GM12878 (cell line): ENCODE measurements around the gene MT1B. TPM values are rescaled to one million over a fixed set of nuclear protein-coding genes. Genes with fewer than 3 reads are reported as not detected.

Source experiments
- ATAC-seq: fragments of 200-7000 bp; cut with Tn5 transposase; 3 replicates; pipeline ENCODE4 v1.9.1; 2020; ENCODE audit warnings: mild to moderate bottlenecking, moderate library complexity
- BruUV-seq: library from RNA; stranded (reverse); fragments of 400-500 nt; replicated peaks from 2 replicates; lab custom pipeline; 2021; lab: Mats Ljungman, UMichigan
- CTCF ChIA-PET: fragments of 300-600 bp; sonication (Branson Sonifier 250); formaldehyde crosslinking; extraction: SDS; loops from one replicate; lab custom pipeline; 2021; ENCODE audit warnings: inconsistent platforms; lab: Yijun Ruan, JAX
- POLR2A ChIA-PET: fragments of 350-600 bp; formaldehyde crosslinking; extraction: SDS; loops from one replicate; lab custom pipeline; 2021; ENCODE audit warnings: inconsistent platforms; lab: Charles Lee
- RAD21 ChIA-PET: fragments of 300-600 bp; sonication (Branson Sonifier 250); formaldehyde crosslinking; loops from one replicate; lab custom pipeline; 2023; ENCODE audit warnings: antibody characterized with exemption; ENCODE audit not compliant: unreplicated experiment; lab: Charles Lee
- SMC1A ChIA-PET: fragments of 300-600 bp; sonication (Branson Sonifier 250); formaldehyde crosslinking; loops from one replicate; lab custom pipeline; 2023; ENCODE audit not compliant: unreplicated experiment, uncharacterized antibody; lab: Charles Lee
- DNase-seq: peaks from one replicate; pipeline ENCODE4 v3.0.0-alpha.2; 2011; ENCODE audit warnings: low read depth, low spot score
- FAIRE-seq: peaks from 3 replicates; lab custom pipeline; 2011; peaks lifted over from hg19 to GRCh38; lab: Jason Lieb, UNC
- H2AFZ ChIP-seq: 2 replicates; pipeline ENCODE4 v1.6.0; 2011; ENCODE audit warnings: low read depth, low read length, control low read depth; ENCODE audit not compliant: control insufficient read depth
- H3K27ac ChIP-seq: 2 replicates; pipeline ENCODE4 v1.5.1; 2011; ENCODE audit warnings: control low read depth; ENCODE audit not compliant: control insufficient read depth, insufficient read depth
- H3K27me3 ChIP-seq, 2 experiments: replicated peaks in 1 of 2; 2 replicates each; pipeline versions ENCODE4 v1.6.0 to v1.6.1; 2011; ENCODE audit warnings: low read length in 1 of 2; ENCODE audit not compliant: control insufficient read depth in 2 of 2, insufficient read depth in 2 of 2
- H3K36me3 ChIP-seq, 2 experiments: 2 replicates each; pipeline ENCODE4 v1.5.1; 2011; ENCODE audit warnings: low read length in 1 of 2; ENCODE audit not compliant: control insufficient read depth in 2 of 2, insufficient read depth in 2 of 2
- H3K4me1 ChIP-seq: 2 replicates; pipeline ENCODE4 v1.6.1; 2011; ENCODE audit warnings: mild to moderate bottlenecking, low read length, moderate library complexity, mixed read lengths; ENCODE audit not compliant: control insufficient read depth, insufficient read depth
- H3K4me2 ChIP-seq: 2 replicates; pipeline ENCODE4 v1.6.0; 2011; ENCODE audit warnings: control low read depth; ENCODE audit not compliant: control insufficient read depth, insufficient read depth
- H3K4me3 ChIP-seq: fragments of 200-600 bp; sonication (generic); 2 replicates; pipeline ENCODE4 v1.5.1; 2016
- H3K79me2 ChIP-seq: 2 replicates; pipeline ENCODE4 v1.6.0; 2011; ENCODE audit warnings: low read length; ENCODE audit not compliant: control insufficient read depth, insufficient read depth
- H3K9ac ChIP-seq: 2 replicates; pipeline ENCODE4 v1.8.0; 2011; ENCODE audit warnings: low read length, control low read depth, mixed read lengths; ENCODE audit not compliant: control insufficient read depth, insufficient read depth
- H3K9me3 ChIP-seq: replicated peaks from 3 replicates; pipeline ENCODE4 v1.5.1; 2011; ENCODE audit warnings: mild to moderate bottlenecking, low read length; ENCODE audit not compliant: control insufficient read depth, insufficient read depth
- H4K20me1 ChIP-seq: 2 replicates; pipeline ENCODE4 v1.6.0; 2011; ENCODE audit not compliant: control insufficient read depth, insufficient read depth
- CREM ChIP-seq: IDR thresholded peaks from 2 replicates; pipeline ENCODE4 v1.6.1; 2014; ENCODE audit warnings: antibody characterized with exemption, low read depth
- IRF4 ChIP-seq: IDR thresholded peaks from 2 replicates; pipeline ENCODE4 v1.6.1; 2011; ENCODE audit warnings: low read depth, low read length
- MTA2 ChIP-seq: fragments of 450-650 bp; IDR thresholded peaks from 2 replicates; pipeline ENCODE4 v1.6.1; 2016; ENCODE audit warnings: low read depth, mild to moderate bottlenecking, moderate library complexity
- NFYA ChIP-seq: IDR thresholded peaks from 2 replicates; pipeline ENCODE4 v1.6.1; 2011; ENCODE audit warnings: low read depth, mild to moderate bottlenecking, low read length, improper control_type of control experiment, borderline replicate concordance
- NR2C2 ChIP-seq: IDR thresholded peaks from 2 replicates; pipeline ENCODE4 v1.6.1; 2011; ENCODE audit warnings: borderline replicate concordance, low read depth; ENCODE audit not compliant: control insufficient read depth, insufficient read length
- RBBP5 ChIP-seq: fragments of 200-600 bp; sonication (generic); conservative IDR thresholded peaks from 2 replicates; pipeline ENCODE4 v1.6.1; 2016
- RELA ChIP-seq: fragments of 450-650 bp; IDR thresholded peaks from 2 replicates; pipeline ENCODE4 v1.8.0; 2014; ENCODE audit warnings: borderline replicate concordance; ENCODE audit not compliant: partially characterized antibody
- RUNX3 ChIP-seq: IDR thresholded peaks from 2 replicates; pipeline ENCODE4 v1.6.1; 2012; ENCODE audit warnings: low read length, inconsistent platforms
- WGBS: methylation state at CpG from one replicate; pipeline ENCODE4 v1.1.6; 2016; ENCODE audit warnings: low lambda C conversion rate; ENCODE audit not compliant: insufficient replicate concordance, insufficient coverage; ENCODE audit errors: missing lambda C conversion rate; 5-methylcytosine and 5-hydroxymethylcytosine counted together
- in situ Hi-C: fragments of 300-500 bp; cut with MboI; formaldehyde crosslinking; loops from 9 replicates; pipeline ENCODE4 v1.14.3; 2018; ENCODE audit warnings: mixed read lengths
- intact Hi-C: fragments of 100-400 bp; cut with micrococcal nuclease; formaldehyde crosslinking; loops from one replicate; pipeline ENCODE4 v1.14.2; 2022; ENCODE audit not compliant: unreplicated experiment
- polyA plus RNA-seq, 11 experiments: library from polyadenylated mRNA; depleted of rRNA in 4 of 11; unstranded in 6 of 11; stranded (reverse) in 5 of 11; fragments of >200 nt; fragmentation: Nextera tagmentation in 4 of 11; fragmentation: Illumina TruSeq in 1 of 11; extraction: Ambion mirVana in 4 of 11; extraction: Trizol in 1 of 11; gene quantifications; 1 replicate in 1 of 11; 2 replicates in 10 of 11; pipeline versions ENCODE4 v1.2.1 to v1.2.3, GENCODE V29; 2011 to 2016; ENCODE audit warnings: inconsistent platforms in 2 of 11, missing spikeins in 2 of 11, low read depth in 1 of 11
- total RNA-seq, 4 experiments: library from RNA; depleted of rRNA in 3 of 4; stranded (reverse); fragments of >200 nt in 3 of 4; fragmentation: Illumina TruSeq in 1 of 4; extraction: Trizol in 1 of 4; gene quantifications; 2 replicates each; pipeline versions ENCODE4 v1.2.1 to v1.2.3, GENCODE V29; 2013 to 2021
- TF ChIP-seq, protein P1 (sequence below): fragments of 150-350 bp; IDR thresholded peaks from 2 replicates; pipeline ENCODE4 v1.6.1; 2016; ENCODE audit warnings: low read depth, low read length

Gene MT1B
- total and polyA plus RNA-seq, 10 of the 15 experiments (the other 5 are each of a cell fraction or from before 2014, with no cell fraction given), result not detected

DNA sequence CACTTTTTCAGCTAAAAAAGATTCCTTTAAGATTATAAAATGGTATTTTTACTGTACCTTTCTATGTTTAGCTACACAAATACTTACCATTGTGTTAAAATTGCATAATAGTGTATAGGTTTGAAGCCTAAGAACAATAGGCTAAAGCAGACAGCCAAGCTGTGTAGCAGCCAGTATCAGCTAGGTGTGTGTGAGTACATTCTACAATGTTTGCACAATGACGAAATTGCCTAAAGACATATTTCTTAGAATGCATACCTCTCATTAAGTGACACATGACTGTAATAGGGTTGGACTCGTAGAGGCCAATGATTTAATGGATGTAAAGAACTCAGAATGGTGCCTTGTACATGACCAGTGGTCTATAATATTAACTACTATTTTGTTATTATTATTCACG lies 1.9 kb upstream of the MT1B start:
- BruUV-seq, result no TSS peak
- no peak overlapping the region for H3K4me3 ChIP-seq
- no peak for TF ChIP-seq RBBP5
- TF ChIP-seq, protein P1, sequence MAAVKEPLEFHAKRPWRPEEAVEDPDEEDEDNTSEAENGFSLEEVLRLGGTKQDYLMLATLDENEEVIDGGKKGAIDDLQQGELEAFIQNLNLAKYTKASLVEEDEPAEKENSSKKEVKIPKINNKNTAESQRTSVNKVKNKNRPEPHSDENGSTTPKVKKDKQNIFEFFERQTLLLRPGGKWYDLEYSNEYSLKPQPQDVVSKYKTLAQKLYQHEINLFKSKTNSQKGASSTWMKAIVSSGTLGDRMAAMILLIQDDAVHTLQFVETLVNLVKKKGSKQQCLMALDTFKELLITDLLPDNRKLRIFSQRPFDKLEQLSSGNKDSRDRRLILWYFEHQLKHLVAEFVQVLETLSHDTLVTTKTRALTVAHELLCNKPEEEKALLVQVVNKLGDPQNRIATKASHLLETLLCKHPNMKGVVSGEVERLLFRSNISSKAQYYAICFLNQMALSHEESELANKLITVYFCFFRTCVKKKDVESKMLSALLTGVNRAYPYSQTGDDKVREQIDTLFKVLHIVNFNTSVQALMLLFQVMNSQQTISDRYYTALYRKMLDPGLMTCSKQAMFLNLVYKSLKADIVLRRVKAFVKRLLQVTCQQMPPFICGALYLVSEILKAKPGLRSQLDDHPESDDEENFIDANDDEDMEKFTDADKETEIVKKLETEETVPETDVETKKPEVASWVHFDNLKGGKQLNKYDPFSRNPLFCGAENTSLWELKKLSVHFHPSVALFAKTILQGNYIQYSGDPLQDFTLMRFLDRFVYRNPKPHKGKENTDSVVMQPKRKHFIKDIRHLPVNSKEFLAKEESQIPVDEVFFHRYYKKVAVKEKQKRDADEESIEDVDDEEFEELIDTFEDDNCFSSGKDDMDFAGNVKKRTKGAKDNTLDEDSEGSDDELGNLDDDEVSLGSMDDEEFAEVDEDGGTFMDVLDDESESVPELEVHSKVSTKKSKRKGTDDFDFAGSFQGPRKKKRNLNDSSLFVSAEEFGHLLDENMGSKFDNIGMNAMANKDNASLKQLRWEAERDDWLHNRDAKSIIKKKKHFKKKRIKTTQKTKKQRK, result no peak
- POLR2A ChIA-PET, result interaction anchor here (0.6 kb wide), 1 partner anchor 24 kb away, joined by 3 read pairs; the partner anchor contains the start of gene MT1E
- RAD21 ChIA-PET, result no interaction called here
- DNase-seq (no peak), ATAC-seq (no peak), FAIRE-seq (no peak)
- H3K9ac ChIP-seq, result no peak overlapping the region
- H3K27me3 ChIP-seq, result peaks cover 8 to 14% of the 10 kb centered on the region in 2 experiments
- CTCF ChIA-PET, result interaction anchor here (0.6 kb wide), 1 partner anchor 51 kb away, joined by 3 read pairs; no protein-coding TSS in a partner anchor
- H3K79me2 ChIP-seq, result no peaks in the 10 kb centered on the region
- H3K27ac ChIP-seq, result no peak overlapping the region
- H2AFZ ChIP-seq, result no peak overlapping the region
- intact Hi-C loops (no loop called here), in situ Hi-C loops (no loop called here)
- no peaks in the 10 kb centered on the region for H3K36me3 ChIP-seq
- H3K4me2 ChIP-seq, result no peak overlapping the region
- H3K9me3 ChIP-seq, result no peaks in the 10 kb centered on the region
- no peaks in the 10 kb centered on the region for H4K20me1 ChIP-seq
- H3K4me1 ChIP-seq, result no peaks in the 10 kb centered on the region
- SMC1A ChIA-PET, result no interaction called here
- 17% methylated on average over 3 of the region's 3 CpGs for WGBS

DNA sequence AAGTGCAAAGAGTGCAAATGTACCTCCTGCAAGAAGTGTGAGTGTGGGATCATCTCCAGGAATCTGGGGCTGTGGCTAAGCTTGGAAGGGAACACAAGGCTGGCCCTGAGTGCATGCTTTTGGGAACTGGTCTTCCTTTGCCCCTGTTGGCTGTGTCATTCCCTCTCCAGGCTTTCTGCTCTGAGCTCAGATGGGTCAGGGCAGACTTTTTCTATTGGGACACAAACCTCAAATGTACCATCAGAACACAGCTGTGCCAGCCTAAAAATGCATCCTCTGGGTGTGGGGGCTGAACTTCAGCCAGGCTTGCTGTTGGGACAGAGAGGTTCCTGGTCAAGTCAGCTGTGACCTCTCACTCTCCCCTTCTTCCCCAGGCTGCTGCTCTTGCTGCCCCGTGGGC lies 914 bp downstream of the MT1B start:
- Histone ChIP-seq H3K4me2 (no peak overlapping the region), H4K20me1 (no peaks in the 10 kb centered on the region), H3K9me3 (no peaks in the 10 kb centered on the region), H3K4me3 (no peak overlapping the region), H2AFZ (no peak overlapping the region), H3K9ac (no peak overlapping the region), H3K27me3 (peaks cover 3 to 5% of the 10 kb centered on the region in 2 experiments; a peak in 3 of 4 replicates), H3K4me1 (no peaks in the 10 kb centered on the region), H3K27ac (no peak overlapping the region), H3K79me2 (no peaks in the 10 kb centered on the region), H3K36me3 (no peaks in the 10 kb centered on the region)
- FAIRE-seq, result no peak
- in situ Hi-C loops (no loop called here), intact Hi-C loops (no loop called here)
- no peak for ATAC-seq
- TF ChIP-seq MTA2 (no peak), RUNX3 (no peak), NFYA (no peak), RELA (no peak), NR2C2 (no peak), IRF4 (no peak), CREM (no peak)
- BruUV-seq, result no TSS peak
- SMC1A ChIA-PET, result interaction anchor here (1.7 kb wide), 1 partner anchor 49 kb away, joined by 4 read pairs; no protein-coding TSS in a partner anchor
- RAD21 ChIA-PET, result interaction anchor here (1.2 to 1.7 kb wide), 2 partner anchors 21 to 49 kb away, joined by 3 to 4 read pairs; no protein-coding TSS in a partner anchor
- WGBS, result 0% methylated on average over 1 of the region's 1 CpG
- DNase-seq, result no peak
- POLR2A ChIA-PET, result no interaction called here
- CTCF ChIA-PET, result interaction anchor here (0.7 to 1.5 kb wide), 2 partner anchors 141 to 1277 kb away, joined by 3 read pairs; no protein-coding TSS in a partner anchor
